OCI-LY3 (cell line): ENCODE data around the gene KDM1B.

Experiments used
- CTCF ChIP-seq: fragments of 200-600, 300-600 bp; sonication (generic); IDR thresholded peaks from 2 replicates; pipeline ENCODE4 v1.5.1; 2014; ENCODE audit warnings: antibody characterized with exemption, low read length, low read depth
- EZH2phosphoT487 ChIP-seq: fragments of 200-600 bp; shearing (Covaris generic); IDR thresholded peaks from 2 replicates; pipeline ENCODE4 v1.6.1; 2018; ENCODE audit warnings: antibody characterized with exemption, mixed run types, low read depth

DNA sequence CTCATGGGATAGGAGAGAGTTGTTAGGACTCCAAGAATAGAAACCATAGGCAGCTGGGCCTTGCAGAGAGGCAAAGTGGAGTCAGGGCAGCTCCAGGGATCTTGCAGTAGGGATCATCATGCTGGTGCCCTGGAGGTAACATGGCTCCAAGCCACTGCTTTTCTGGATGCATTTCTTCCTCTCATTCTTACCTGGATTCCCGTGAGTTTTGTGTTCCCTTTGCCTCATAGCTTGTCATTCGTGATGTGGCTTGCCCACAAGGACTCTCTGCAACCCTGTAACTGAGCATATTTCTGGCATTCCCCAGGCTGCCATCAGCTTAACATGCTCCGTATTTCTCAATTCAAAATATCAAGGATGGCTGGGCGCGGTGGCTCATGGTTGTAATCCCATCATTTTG is 38.1 kb upstream of the KDM1B start:
- TF ChIP-seq CTCF, result no peak
- no peak for TF ChIP-seq EZH2phosphoT487
